Fibroblast of lung (primary cell): ENCODE measurements around the gene MSL3. TPM values are rescaled to one million over a fixed set of nuclear protein-coding genes. Genes with fewer than 3 reads are reported as not detected.

Experiments used
- DNase-seq, 2 donors: peaks; one replicate each; pipeline versions ENCODE4 v3.0.0 to v3.0.0-alpha.2; 2010; ENCODE audit warnings: low read depth in 2 of 2
- H2AFZ ChIP-seq: 2 replicates; pipeline ENCODE4 v1.5.1; 2012; ENCODE audit warnings: low read length, control low read depth, inconsistent platforms
- H3K27ac ChIP-seq: 2 replicates; pipeline ENCODE4 v1.5.1; 2011; ENCODE audit warnings: low read length, control low read depth; ENCODE audit not compliant: insufficient read depth
- H3K27me3 ChIP-seq: 2 replicates; pipeline ENCODE4 v1.5.1; 2011; ENCODE audit warnings: mild to moderate bottlenecking, low read length; ENCODE audit not compliant: control insufficient read depth, insufficient read depth
- H3K36me3 ChIP-seq: 2 replicates; pipeline ENCODE4 v1.5.1; 2011; ENCODE audit warnings: low read length; ENCODE audit not compliant: control insufficient read depth, insufficient read depth
- H3K4me1 ChIP-seq: 2 replicates; pipeline ENCODE4 v1.5.1; 2011; ENCODE audit warnings: low read length; ENCODE audit not compliant: control insufficient read depth, insufficient read depth; ENCODE audit errors: extremely low read depth
- H3K4me2 ChIP-seq: 2 replicates; pipeline ENCODE4 v1.5.1; 2011; ENCODE audit warnings: low read length, control low read depth; ENCODE audit not compliant: insufficient read depth; ENCODE audit errors: extremely low read depth
- H3K4me3 ChIP-seq, 4 experiments: fragments of 200-600 bp in 1 of 4; sonication (generic) in 1 of 4; replicated peaks in 1 of 4; 2 replicates each; pipeline ENCODE4 v1.5.1; 2011 to 2016; ENCODE audit warnings: low read length in 4 of 4, low read depth in 3 of 4, mild to moderate bottlenecking in 3 of 4, control low read depth in 2 of 4, inconsistent platforms in 1 of 4, mixed read lengths in 1 of 4; ENCODE audit not compliant: insufficient read depth in 1 of 4; ENCODE audit errors: control extremely low read depth in 1 of 4
- H3K79me2 ChIP-seq: 2 replicates; pipeline ENCODE4 v1.5.1; 2012; ENCODE audit warnings: mild to moderate bottlenecking, low read length, inconsistent platforms; ENCODE audit not compliant: control insufficient read depth, insufficient read depth
- H3K9ac ChIP-seq: 2 replicates; pipeline ENCODE4 v1.5.1; 2011; ENCODE audit warnings: mild to moderate bottlenecking, low read length, control low read depth; ENCODE audit not compliant: insufficient read depth
- H3K9me3 ChIP-seq: 2 replicates; pipeline ENCODE4 v1.5.1; 2012; ENCODE audit warnings: low read depth, low read length; ENCODE audit not compliant: control insufficient read depth, insufficient read depth
- H4K20me1 ChIP-seq: 2 replicates; pipeline ENCODE4 v1.5.1; 2011; ENCODE audit warnings: low read length; ENCODE audit not compliant: control insufficient read depth, insufficient read depth; ENCODE audit errors: extremely low read depth
- CTCF ChIP-seq, 2 donors: IDR thresholded peaks in 1 of 2; conservative IDR thresholded peaks in 1 of 2; 1 replicate in 1 of 2; 2 replicates in 1 of 2; pipeline ENCODE4 v1.5.1; 2011 to 2012; ENCODE audit warnings: low read length in 2 of 2, control low read depth in 1 of 2, inconsistent platforms in 1 of 2, low read depth in 1 of 2, mild to moderate bottlenecking in 1 of 2
- EZH2 ChIP-seq: IDR thresholded peaks from 2 replicates; pipeline ENCODE4 v1.5.1; 2012; ENCODE audit warnings: low read length, control low read depth, mild to moderate bottlenecking; ENCODE audit errors: missing control alignments
- polyA plus RNA-seq, 2 donors: library from polyadenylated mRNA; depleted of rRNA in 1 of 2; stranded (reverse) in 1 of 2; unstranded in 1 of 2; fragments of >200 nt; gene quantifications; 2 replicates each; pipeline ENCODE4 v1.2.1, GENCODE V29; 2011 to 2012; ENCODE audit warnings: missing spikeins in 1 of 2
- total RNA-seq: library from RNA; depleted of rRNA; stranded (reverse); fragments of >200 nt; gene quantifications from 2 replicates; pipeline ENCODE4 v1.2.1, GENCODE V29; 2014

Gene MSL3
- total and polyA plus RNA-seq, 2 donors (not counting 1 experiment from before 2014, with no cell fraction given): 16.8 to 24.6 TPM

DNA sequence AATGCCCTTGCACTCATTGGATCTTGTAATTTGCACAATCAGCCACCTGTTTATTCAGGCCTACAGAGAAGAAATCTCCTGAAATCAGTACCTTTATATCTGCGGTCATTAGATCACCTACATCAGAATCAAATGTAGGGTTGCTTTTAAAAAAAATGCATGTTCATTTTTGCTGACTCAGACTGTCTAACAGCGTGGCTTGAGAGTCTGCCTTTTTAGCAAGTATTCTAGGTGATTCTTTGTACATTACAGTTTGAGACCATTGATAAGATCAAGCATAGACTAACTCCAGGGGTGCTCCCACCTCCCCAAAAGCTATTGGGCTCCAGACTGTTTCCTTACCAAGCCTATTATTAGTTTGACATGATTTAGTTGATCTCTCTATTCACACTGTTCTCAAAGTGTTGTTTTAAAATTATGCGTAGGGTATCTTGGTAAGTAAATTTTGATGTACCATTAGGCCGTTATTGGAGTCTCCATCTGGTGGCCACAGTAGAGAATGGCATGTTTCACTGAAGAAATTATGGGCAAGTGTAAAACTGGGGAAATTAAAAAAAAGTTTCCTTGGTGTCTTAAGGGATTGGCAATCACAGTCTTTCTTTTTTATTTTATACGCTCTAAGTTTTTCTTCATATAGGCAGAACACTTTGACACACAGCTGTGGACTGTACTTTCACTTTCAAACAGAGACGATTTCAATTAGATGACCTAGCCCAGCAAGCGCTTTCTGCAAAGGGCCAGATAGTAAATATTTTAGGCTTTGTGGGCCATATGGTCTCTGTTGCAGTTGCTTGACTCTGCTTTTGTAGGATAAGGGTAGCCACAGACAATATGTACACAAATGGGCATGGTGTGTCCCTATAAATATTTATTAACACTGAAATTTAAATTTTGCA is 33.7 kb upstream of the MSL3 start:
- H4K20me1 ChIP-seq: no peaks in the 10 kb centered on the region
- no peaks in the 10 kb centered on the region for H3K4me1 ChIP-seq
- H2AFZ ChIP-seq: no peak overlapping the region
- no peak overlapping the region for H3K9ac ChIP-seq
- H3K9me3 ChIP-seq: no peaks in the 10 kb centered on the region
- no peaks in the 10 kb centered on the region for H3K27me3 ChIP-seq
- peak; percentile 59 to 65 for TF ChIP-seq CTCF (conservative IDR thresholded peaks at IDR 0.05 in 1 of 2, IDR thresholded peaks at IDR 0.05 in 1 of 2; ENCODE audit: low read depth in 1 of 2, low read length in 2 of 2)
- TF ChIP-seq EZH2: no peak
- H3K4me3 ChIP-seq: no peak overlapping the region
- DNase-seq: peak; percentile 19 to 61
- H3K27ac ChIP-seq: no peak overlapping the region
- no peaks in the 10 kb centered on the region for H3K36me3 ChIP-seq
- no peak overlapping the region for H3K4me2 ChIP-seq
- H3K79me2 ChIP-seq: no peaks in the 10 kb centered on the region

GRCh38 chrX:11725631-11726442 is 32.2 kb upstream of the MSL3 start:
- Histone ChIP-seq H3K27ac (no peak overlapping the region), H3K4me1 (no peaks in the 10 kb centered on the region), H3K27me3 (no peaks in the 10 kb centered on the region), H3K36me3 (no peaks in the 10 kb centered on the region), H4K20me1 (no peaks in the 10 kb centered on the region), H2AFZ (no peak overlapping the region), H3K79me2 (no peaks in the 10 kb centered on the region), H3K9me3 (no peaks in the 10 kb centered on the region), H3K4me3 (no peak overlapping the region), H3K9ac (no peak overlapping the region), H3K4me2 (no peak overlapping the region)
- TF ChIP-seq EZH2: no peak
- no peak for TF ChIP-seq CTCF (conservative IDR thresholded peaks at IDR 0.05 in 1 of 2, IDR thresholded peaks at IDR 0.05 in 1 of 2; ENCODE audit: low read depth in 1 of 2, low read length in 2 of 2)
- no peak for DNase-seq

- no peaks in the 10 kb centered on the region for H4K20me1 ChIP-seq
- no peak overlapping the region for H2AFZ ChIP-seq
- no peaks in the 10 kb centered on the region for H3K79me2 ChIP-seq
- H3K4me1 ChIP-seq: no peaks in the 10 kb centered on the region
- no peaks in the 10 kb centered on the region for H3K36me3 ChIP-seq
- H3K4me2 ChIP-seq: no peak overlapping the region
- no peak overlapping the region for H3K4me3 ChIP-seq
- H3K9ac ChIP-seq: no peak overlapping the region
- no peaks in the 10 kb centered on the region for H3K27me3 ChIP-seq
- H3K9me3 ChIP-seq: no peaks in the 10 kb centered on the region
- no peak overlapping the region for H3K27ac ChIP-seq
- DNase-seq: no peak
- no peak for TF ChIP-seq EZH2
- no peak for TF ChIP-seq CTCF (conservative IDR thresholded peaks at IDR 0.05 in 1 of 2, IDR thresholded peaks at IDR 0.05 in 1 of 2; ENCODE audit: low read depth in 1 of 2, low read length in 2 of 2)
Measured at GRCh38 chrX:11728556-11728955, 29.5 kb upstream of the MSL3 start.
